SU-DHL-6 (cell line): ENCODE measurements around the gene DTX3.
"Not testable (repeated sequence)": the region's sequence is repeated elsewhere in the genome, so short reads cannot be mapped to it uniquely, and the experiment has no call there.

Source experiments
- EZH2phosphoT487 ChIP-seq: fragments of 200-600 bp; sonication (generic), shearing (Covaris generic); conservative IDR thresholded peaks from 2 replicates; pipeline ENCODE4 v1.6.1; 2018; ENCODE audit warnings: mild to moderate bottlenecking, antibody characterized with exemption, low read length, moderate library complexity, mixed read lengths
- TF ChIP-seq, protein P1 (sequence below): fragments of 200-600 bp; sonication (generic); IDR thresholded peaks from one replicate; pipeline ENCODE4 v1.5.1; 2017; ENCODE audit warnings: antibody characterized with exemption, mild to moderate bottlenecking, low read length, moderate library complexity; ENCODE audit not compliant: insufficient read depth, poor library complexity, severe bottlenecking

DNA sequence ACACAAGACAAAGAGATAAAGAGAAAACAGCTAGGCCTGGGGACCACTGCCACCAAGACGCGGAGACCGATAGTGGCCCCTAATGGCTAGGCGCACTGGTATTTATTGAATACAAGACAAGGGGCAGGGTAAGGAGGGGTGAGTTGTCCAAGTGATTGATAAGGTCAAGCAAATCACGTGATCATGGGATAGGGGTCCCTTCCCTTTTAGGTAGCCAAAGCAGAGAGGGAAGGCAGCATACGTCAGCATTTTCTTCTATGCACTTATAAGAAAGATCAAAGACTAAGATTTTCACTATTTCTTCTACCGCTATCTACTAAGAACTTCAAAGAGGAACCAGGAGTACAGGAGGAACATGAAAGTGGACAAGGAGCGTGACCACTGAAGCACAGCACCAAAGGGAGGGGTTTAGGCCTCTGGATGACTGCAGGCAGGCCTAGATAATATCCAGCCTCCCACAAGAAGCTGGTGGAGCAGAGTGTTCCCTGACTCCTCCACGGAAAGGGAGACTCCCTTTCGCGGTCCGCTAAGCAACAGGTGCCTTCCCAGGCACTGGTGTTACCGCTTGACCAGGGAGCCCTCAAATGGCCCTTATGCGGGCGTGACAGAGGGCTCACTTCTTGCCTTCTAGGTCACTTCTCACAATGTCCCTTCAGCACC, 15.5 kb upstream of the DTX3 start:
- TF ChIP-seq, protein P1, sequence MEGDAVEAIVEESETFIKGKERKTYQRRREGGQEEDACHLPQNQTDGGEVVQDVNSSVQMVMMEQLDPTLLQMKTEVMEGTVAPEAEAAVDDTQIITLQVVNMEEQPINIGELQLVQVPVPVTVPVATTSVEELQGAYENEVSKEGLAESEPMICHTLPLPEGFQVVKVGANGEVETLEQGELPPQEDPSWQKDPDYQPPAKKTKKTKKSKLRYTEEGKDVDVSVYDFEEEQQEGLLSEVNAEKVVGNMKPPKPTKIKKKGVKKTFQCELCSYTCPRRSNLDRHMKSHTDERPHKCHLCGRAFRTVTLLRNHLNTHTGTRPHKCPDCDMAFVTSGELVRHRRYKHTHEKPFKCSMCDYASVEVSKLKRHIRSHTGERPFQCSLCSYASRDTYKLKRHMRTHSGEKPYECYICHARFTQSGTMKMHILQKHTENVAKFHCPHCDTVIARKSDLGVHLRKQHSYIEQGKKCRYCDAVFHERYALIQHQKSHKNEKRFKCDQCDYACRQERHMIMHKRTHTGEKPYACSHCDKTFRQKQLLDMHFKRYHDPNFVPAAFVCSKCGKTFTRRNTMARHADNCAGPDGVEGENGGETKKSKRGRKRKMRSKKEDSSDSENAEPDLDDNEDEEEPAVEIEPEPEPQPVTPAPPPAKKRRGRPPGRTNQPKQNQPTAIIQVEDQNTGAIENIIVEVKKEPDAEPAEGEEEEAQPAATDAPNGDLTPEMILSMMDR: not testable (repeated sequence)
- not testable (repeated sequence) for TF ChIP-seq EZH2phosphoT487
